ENCODE measurements around the gene VIL1.
A peak's percentile ranks its signal among the peaks of the same experiment; 100 is the strongest.

VIL1 gene

DNA sequence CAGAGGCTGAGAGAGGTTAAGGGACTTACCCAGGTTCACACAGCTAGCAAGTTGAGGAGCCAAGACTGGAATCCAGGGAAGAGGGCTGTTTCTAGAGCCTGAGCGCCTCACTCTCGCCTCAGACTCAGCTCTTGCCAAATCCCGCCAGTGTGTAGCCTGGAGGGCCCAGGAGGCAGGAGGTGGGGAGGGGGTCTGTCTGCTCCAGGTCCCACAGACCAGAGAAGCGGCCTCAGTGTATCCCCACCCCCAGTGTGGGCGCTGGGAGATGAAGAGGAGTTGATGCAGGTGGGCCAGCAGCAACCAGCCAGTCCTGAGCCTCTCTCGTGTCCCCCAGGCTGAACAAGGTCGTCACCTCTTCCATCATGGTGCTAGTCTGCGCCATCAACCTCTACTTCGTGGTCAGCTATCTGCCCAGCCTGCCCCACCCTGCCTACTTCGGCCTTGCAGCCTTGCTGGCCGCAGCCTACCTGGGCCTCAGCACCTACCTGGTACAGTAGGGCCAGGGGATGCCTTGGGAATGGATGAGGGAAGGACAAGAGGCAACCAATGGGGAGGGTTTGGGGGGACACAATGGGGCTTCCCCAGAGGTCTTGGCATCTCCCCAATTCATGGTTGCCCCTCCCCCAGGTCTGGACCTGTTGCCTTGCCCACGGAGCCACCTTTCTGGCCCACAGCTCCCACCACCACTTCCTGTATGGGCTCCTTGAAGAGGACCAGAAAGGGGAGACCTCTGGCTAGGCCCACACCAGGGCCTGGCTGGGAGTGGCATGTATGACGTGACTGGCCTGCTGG lies 24.4 kb upstream of the VIL1 start:
- no peak for DNase-seq (ENCODE audit: low read depth, low spot score)
- H3K27ac ChIP-seq, result no peak overlapping the region

DNA sequence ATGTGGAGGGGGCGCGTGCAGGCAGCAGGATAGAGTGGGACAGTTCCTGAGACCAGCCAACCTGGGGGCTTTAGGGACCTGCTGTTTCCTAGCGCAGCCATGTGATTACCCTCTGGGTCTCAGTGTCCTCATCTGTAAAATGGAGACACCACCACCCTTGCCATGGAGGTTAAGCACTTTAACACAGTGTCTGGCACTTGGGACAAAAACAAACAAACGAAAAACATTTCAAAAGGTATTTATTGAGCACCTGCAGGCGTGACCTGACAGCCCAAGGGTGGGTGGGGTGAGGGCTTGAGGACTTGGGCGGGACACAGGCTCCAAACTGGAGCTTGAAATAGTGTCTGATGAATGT lies 23.9 kb upstream of the VIL1 start:
- H3K27ac ChIP-seq, result no peak overlapping the region

DNA sequence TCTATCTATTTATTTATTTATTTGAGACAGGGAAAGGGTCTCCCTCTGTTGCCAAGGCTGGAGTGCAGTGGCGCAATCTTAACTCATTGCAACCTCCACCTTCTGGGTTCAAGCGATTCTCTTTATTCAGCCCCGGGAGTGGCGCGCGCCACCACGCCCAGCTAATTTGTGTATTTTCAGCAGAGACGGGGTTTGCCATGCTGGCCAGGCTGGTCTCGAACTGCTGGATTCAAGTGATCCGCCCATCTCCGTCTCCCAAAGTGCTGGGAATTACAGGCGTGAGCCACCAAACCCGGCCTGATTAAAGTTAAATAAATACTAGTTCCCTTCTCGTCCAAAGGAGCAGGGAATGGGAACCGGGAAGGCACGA lies 23.5 kb upstream of the VIL1 start:
- H3K27ac ChIP-seq, result peak overlapping the region; percentile 99
- no peak for DNase-seq (ENCODE audit: low read depth, low spot score)

More for the DNA sequence above, 23.9 kb upstream of the VIL1 start:
- no peak for DNase-seq (ENCODE audit: low read depth, low spot score)

DNA sequence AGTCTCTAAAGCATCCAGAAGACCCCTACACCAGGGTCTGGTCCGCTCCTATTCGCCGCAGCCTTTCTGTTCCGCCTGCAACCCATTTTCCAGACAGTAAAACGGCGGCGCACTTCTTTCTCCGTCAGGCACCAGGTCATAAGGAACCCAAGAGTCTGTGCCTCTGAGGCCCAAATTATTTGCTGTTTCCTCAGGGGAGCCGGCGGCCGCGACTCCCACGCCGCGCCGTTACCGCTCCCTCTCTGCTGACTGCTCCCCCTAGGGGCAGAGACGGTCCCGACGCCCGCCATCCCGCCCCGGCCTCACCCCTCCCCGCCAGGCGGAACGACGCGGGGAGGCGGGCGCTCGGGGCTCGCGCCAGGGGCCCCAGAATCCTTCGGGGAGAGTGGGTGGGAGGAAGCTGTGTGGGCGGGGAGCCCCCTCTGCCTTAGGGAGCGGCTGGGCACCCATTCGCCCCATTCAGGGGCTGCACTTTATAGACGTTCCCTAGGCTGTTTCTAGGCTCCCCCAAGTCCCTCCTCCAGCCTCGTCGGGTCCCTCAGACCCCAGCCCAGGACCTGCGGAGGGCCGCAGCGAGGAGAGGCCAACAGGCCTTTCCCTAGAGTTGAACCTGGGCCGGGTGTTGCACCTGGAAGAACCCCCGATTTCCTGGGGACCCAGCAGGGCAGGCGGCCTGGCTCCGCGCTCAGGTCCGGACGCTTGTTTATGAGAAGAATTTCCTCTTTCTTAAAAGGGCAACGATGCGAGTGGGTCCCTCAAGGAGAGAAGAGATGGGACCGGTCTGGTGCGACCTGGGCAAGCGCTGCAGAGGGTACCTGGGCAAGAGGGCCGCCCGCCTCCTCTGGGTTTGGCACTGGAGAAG lies 22.9 kb upstream of the VIL1 start:
- peak overlapping the region; percentile 99 for H3K27ac ChIP-seq
- DNase-seq (ENCODE audit: low read depth, low spot score), result peak; percentile 76

DNA sequence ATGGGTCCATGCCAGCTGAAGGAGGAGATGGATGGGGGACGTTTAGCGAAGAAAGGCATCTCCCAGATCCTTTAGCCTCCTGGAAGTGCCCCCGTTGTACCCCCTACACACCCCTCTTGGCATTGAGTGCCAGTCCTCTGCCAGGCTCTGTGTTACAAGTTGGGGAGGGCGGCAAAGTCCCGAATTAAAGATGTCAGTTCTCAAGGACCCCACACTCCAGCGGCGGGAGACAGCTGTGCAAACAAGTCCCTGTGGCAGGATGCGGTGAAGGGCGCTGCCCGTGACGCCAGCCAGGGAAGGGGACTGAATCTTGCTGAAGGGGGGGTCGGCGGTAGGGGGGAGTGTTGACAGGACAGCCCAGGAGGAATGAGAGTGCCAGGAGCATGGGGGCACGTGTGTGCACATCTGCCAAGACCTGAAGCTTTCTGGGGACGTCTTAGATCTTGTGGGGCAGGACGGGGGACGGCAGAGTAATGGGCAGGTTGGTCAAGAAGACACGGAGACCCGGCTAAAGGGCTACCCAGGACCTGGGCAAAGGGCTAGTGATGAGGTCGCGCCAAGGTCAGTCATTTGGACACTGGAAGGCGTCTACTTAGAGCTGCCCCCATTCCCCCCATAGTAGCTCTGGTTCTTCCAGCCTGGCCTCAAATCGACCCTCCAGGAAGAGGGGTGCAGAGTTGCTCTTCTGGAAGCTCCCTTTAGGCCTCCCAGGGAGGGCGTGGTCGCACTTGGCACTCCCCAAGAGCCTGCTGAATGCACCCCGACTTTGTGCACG lies 22.0 kb upstream of the VIL1 start:
- DNase-seq (ENCODE audit: low read depth, low spot score), result peak; percentile 20
- H3K27ac ChIP-seq, result peak overlapping the region; percentile 99

DNA sequence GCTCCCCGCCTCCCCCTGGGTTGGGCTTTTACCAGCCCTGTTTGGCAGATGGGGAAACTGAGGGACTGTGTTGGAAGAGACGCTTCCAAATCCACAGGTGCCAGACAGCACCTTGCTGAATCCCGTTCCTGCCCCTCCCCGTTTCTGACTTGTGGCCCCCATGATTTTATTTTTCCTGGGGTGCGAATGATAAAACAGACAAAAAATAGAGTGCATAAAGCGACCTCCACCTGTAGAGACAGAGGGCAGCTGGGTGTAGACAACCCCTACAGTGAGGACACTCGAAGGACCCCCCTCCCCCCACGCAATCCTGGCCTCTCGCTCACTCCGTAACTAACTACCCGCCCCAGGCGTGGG lies 21.5 kb upstream of the VIL1 start:
- no peak for DNase-seq (ENCODE audit: low read depth, low spot score)
- peak overlapping the region; percentile 99 for H3K27ac ChIP-seq

DNA sequence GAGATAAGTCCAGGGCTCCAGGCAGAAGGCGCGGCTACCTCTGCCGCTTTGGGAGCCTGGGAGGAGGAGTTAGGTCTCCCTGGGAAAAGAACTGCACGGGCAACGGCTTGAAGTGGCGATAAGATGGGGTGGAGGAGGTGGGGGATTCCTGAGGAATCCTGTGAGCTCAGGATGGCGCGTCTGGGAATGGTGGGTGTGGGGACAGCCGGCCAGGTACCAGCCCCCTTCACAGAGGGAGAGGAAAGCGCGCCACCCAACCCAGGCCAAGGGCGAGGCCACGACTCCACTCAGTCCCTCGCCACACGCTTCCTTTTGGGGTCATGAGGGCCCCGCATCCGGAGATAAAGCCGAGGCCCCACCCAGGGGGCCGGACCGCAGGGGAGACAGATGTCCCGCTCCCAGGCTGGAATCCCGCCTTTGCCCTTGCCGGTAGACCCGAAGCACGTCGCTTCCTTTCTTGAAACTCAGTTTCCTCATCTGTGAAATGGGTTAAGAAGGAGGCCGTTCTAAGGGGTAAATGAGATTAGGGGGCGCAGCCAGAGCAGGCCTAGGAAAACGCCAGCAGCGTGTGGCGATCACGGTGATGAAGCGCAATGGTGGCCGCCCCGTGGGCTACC lies 21.0 kb upstream of the VIL1 start:
- peak overlapping the region; percentile 99 for H3K27ac ChIP-seq
- DNase-seq (ENCODE audit: low read depth, low spot score), result peak; percentile 43

DNA sequence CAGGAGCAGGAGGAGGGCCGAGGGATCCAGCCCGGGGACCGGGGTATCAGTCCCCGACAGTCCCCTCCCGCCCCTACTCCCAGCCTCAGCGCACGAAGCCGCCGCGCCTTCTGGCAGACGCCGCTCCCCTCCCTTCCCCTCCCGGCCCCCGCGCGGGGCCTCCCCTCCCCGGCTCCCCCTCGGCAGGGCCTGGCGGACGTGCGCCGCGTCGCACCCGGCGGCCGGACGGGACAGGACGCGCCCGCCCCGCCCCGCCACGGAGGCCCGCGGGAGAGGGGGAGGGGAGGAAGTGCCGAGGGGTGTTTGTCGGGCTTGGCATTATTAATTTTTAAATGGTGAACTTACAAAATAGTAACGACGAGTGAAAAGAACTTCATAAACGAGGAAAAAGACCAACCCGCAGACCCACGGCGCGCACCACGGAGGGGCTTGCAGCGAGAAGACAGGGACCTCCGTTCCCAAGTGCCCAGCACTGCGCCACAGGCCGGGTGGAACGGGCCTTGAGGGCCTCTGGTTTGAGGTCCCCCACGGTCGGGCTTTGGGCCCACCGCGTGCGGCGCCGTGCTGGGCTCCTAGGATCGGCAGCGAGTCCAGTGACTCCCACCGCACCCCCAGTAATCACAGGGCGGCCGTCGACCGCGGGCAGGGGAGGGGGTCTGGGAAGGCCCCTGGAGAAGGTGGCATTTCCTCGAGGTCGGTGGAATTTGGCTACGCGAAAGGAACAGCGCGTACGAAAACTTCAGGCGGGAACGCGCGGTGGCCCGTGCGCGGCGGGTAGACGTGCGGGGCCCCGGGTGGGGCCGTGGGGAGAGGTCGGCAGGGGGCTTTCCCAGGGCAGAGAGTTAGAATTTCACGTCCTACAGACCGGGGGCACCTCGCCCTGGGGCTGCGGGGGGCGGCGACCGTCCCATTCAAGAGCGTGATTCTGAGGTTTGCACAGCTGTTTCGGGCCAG lies 20.2 kb upstream of the VIL1 start:
- peak; percentile 41 for DNase-seq (ENCODE audit: low read depth, low spot score)
- peak overlapping the region; percentile 99 for H3K27ac ChIP-seq

DNA sequence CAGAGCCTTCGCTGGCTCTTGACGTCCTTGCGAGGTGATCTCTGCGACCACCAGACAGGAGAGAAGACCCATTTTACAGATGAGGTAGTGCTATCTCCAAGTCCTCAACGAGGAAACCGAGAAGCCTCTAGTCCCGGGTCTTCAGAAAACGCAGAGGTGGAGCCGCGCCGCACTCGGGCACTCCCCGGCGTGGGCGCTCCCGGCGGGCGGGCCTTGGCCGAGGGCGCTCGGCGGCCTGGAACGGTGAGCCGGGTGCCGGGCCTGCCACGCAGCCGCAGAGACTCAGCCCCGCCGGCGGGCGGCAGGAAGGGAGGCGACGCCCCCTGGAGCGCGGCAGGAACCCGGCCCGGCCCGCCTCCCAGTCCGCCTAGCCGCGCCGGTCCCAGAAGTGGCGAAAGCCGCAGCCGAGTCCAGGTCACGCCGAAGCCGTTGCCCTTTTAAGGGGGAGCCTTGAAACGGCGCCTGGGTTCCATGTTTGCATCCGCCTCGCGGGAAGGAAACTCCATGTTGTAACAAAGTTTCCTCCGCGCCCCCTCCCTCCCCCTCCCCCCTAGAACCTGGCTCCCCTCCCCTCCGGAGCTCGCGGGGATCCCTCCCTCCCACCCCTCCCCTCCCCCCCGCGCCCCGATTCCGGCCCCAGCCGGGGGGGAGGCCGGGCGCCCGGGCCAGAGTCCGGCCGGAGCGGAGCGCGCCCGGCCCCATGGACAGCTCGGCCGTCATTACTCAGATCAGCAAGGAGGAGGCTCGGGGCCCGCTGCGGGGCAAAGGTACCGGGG lies 19.3 kb upstream of the VIL1 start, which contains the start of gene CTDSP1:
Gene CTDSP1, plus strand, starts transcription at position 478 of the 776 bp plus-strand sequence. Its CDS starts 223 bp downstream, at position 701.
- H3K27ac ChIP-seq, result peak within 1 kb of the TSS; percentile 99

DNA sequence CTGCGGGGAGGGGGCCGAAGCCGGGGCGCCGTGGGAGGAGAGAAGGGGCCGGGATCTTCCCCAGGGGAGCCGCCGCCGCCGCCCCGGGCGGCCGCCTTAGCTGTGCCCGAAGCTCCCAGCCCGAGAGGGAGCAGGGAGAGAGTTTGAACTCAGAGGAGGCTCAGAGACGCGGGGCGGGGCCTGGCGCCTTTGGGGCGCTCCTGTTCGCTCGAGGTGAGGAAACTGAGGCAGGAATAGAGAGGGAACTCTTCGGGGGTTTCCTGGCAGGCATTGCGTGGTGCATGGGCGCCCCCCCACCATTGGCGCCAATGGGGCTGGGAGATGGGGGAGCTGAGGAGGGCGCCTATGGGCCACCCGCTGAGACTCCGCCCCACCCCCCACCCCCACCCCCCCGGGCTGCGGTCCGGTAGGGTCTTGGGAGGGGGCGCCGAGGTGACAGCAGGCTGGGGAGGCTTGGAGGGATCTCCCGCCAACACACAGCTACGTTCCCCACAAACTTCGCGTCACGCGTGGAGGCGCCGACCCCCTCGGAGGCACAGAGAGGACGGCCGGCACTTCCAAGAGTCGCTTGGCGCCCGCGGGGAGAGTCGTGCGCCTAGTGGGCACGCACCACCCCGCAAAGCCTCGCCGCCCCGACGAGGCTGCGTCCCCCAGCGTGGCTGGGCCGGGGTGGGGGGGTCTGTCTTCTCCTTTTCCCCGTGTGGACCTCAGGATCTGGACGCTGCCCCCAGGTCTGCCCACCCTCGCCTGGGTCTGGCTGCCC lies 18.6 kb upstream of the VIL1 start:
- DNase-seq (ENCODE audit: low read depth, low spot score), result no peak
- peak overlapping the region; percentile 99 for H3K27ac ChIP-seq

More for the DNA sequence above, 19.3 kb upstream of the VIL1 start, which contains the start of gene CTDSP1:
- peak; percentile 75 for DNase-seq (ENCODE audit: low read depth, low spot score)

DNA sequence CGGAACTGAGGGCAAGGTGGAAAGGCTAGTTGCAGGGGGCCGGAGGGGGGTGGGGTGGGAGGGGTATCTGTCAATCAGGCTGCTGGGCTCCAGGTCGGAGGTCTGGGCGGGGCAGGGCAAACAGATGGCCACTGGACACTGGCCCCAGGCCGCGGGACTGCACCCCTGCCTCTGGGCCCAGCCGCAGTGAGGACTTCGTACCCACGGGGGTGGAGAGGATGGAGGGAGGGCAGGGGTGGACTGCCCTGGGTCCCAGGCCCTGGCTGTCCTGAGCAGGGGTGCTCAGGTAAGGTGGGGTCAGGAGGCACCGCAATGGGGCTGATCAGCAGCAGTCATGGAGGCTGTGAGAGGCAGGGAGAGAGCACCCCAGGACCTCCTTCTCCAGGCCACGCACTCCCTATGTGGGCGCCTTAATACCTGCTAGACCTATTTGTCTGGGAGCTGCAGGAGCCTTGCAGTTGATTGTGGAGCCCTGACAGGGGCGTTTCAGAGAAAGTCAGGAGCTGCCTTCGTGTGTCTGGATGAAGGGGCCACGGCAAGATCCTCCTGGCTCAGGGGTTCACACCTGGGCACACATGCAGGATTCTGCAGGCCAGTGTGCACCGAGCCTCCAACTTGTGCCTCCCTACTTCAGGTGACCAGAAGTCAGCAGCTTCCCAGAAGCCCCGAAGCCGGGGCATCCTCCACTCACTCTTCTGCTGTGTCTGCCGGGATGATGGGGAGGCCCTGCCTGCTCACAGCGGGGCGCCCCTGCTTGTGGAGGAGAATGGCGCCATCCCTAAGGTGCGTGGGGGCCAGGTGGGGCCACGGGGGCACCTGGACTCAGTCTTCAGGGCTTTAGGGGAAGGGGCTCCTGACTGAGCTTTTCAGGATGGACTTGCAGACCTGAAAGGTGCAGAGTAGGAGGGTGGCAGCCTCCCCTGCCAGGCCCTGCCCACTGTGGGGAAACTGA lies 17.7 kb upstream of the VIL1 start:
- no peak for DNase-seq (ENCODE audit: low read depth, low spot score)
- peak overlapping the region; percentile 99 for H3K27ac ChIP-seq

DNA sequence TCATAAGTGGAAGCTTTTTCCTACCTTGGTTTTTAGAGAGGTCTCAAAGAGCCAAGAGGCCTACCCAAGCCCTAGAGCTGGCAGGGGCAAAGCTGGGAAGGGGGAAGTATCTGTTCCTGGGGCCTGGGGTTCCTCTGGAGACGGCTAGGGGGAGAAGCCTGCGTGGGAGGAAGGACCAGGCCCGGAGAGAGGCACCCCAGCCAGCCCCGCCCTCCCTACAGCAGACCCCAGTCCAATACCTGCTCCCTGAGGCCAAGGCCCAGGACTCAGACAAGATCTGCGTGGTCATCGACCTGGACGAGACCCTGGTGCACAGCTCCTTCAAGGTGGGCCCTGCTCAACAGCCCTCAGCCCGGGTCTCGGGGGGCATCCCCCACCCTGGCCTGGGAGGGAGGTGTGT lies 17.0 kb upstream of the VIL1 start:
- H3K27ac ChIP-seq, result no peak overlapping the region
- no peak for DNase-seq (ENCODE audit: low read depth, low spot score)

DNA sequence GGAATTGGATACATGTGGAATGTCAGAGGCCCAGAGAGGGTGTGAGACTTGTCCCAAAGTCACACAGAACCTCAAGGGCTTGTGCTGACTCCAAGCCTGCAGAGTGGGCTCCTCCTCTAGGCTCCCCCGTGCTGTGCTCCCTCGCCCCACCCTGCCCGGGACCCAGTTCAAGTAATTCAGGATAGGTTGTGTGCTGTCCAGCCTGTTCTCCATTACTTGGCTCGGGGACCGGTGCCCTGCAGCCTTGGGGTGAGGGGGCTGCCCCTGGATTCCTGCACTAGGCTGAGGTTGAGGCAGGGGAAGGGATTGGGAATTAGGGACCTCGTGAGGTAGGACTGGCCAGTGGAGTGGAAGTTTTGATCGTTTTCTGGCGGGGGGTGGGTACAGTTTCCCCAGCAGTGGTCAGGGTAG lies 16.4 kb upstream of the VIL1 start:
- H3K27ac ChIP-seq, result no peak overlapping the region

DNA sequence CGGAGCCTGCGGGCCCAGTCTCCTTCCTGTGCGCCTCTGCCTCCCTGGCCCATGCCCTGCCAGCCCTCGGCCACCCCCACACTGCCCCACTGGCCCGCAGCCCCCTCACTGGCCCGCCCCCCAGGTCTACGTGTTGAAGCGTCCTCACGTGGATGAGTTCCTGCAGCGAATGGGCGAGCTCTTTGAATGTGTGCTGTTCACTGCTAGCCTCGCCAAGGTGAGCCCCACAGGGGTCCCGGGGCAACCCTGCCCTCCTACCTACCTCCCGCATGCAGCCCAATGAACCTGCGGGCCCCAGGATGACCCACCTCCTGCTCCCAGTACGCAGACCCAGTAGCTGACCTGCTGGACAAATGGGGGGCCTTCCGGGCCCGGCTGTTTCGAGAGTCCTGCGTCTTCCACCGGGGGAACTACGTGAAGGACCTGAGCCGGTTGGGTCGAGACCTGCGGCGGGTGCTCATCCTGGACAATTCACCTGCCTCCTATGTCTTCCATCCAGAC lies 16.0 kb upstream of the VIL1 start:
- H3K27ac ChIP-seq, result no peak overlapping the region
- no peak for DNase-seq (ENCODE audit: low read depth, low spot score)

More for the DNA sequence above, 16.4 kb upstream of the VIL1 start:
- DNase-seq (ENCODE audit: low read depth, low spot score), result no peak

DNA sequence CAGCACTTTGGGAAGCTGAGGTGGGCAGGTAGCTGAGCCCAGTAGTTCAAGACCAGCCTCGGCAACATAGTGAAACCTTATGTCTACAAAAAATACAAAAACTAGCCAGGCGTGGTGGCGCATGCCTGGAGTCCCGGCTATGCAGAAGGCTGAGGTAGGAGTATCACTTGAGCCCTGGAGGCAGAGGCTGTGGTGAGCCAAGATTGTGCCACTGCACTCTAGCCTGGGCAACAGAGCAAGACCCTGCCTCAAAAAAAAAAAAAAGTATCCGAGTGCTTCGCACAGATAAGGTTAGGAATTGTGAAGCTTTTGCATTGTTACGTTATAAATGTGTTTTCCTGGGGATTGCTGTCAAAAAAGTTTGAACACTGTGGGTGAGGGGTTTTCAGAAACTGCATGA lies 15.1 kb upstream of the VIL1 start:
- DNase-seq (ENCODE audit: low read depth, low spot score), result no peak
- H3K27ac ChIP-seq, result no peak overlapping the region

DNA sequence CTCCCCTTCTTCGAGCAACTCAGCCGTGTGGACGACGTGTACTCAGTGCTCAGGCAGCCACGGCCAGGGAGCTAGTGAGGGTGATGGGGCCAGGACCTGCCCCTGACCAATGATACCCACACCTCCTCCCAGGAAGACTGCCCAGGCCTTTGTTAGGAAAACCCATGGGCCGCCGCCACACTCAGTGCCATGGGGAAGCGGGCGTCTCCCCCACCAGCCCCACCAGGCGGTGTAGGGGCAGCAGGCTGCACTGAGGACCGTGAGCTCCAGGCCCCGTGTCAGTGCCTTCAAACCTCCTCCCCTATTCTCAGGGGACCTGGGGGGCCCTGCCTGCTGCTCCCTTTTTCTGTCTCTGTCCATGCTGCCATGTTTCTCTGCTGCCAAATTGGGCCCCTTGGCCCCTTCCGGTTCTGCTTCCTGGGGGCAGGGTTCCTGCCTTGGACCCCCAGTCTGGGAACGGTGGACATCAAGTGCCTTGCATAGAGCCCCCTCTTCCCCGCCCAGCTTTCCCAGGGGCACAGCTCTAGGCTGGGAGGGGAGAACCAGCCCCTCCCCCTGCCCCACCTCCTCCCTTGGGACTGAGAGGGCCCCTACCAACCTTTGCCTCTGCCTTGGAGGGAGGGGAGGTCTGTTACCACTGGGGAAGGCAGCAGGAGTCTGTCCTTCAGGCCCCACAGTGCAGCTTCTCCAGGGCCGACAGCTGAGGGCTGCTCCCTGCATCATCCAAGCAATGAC lies 14.4 kb upstream of the VIL1 start:
- H3K27ac ChIP-seq, result peak overlapping the region; percentile 72
- DNase-seq (ENCODE audit: low read depth, low spot score), result no peak
